NCI-H2196 treated with DMSO at 0.1 percent for 48 hours (cell line): ENCODE results near the gene ARG2.
"Not testable (repeated sequence)": the region's sequence is repeated elsewhere in the genome, so short reads cannot be mapped to it uniquely, and the experiment has no call there.

Source experiments
- DNase-seq: peaks from one replicate; lab custom pipeline; 2025; ENCODE audit not compliant: unreplicated experiment; lab: John Stamatoyannopoulos, UW

ARG2 gene

GRCh38 chr14:67584978-67585377, 34.7 kb upstream of the ARG2 start:
- no peak for DNase-seq

GRCh38 chr14:67586369-67586768, 33.4 kb upstream of the ARG2 start:
- no peak for DNase-seq

GRCh38 chr14:67589204-67589770, 30.4 kb upstream of the ARG2 start:
- DNase-seq: no peak

- not testable (repeated sequence) for DNase-seq
These were observed 26.1 kb upstream of the ARG2 start for GRCh38 chr14:67593650-67594049.

GRCh38 chr14:67595392-67595791, 24.3 kb upstream of the ARG2 start:
- DNase-seq: no peak

GRCh38 chr14:67599698-67600561, 19.8 kb upstream of the ARG2 start, which contains the start of gene PIGH:
TSS of gene PIGH (minus strand) at chr14:67600268. CDS start at chr14:67600203, 65 bp downstream.
- peak; percentile 71 for DNase-seq

- not testable (repeated sequence) for DNase-seq
These were observed 19.2 kb upstream of the ARG2 start for GRCh38 chr14:67600562-67600974.

GRCh38 chr14:67602076-67602475, 17.6 kb upstream of the ARG2 start:
- DNase-seq: no peak

GRCh38 chr14:67602995-67603545, 16.6 kb upstream of the ARG2 start:
- no peak for DNase-seq

GRCh38 chr14:67607646-67608045, 12.1 kb upstream of the ARG2 start:
- no peak for DNase-seq

- no peak for DNase-seq
These were observed 9.9 kb upstream of the ARG2 start for GRCh38 chr14:67609642-67610310.

GRCh38 chr14:67610491-67610890, 9.2 kb upstream of the ARG2 start:
- DNase-seq: no peak

- DNase-seq: peak; percentile 35
These were observed 1.1 kb upstream of the ARG2 start for GRCh38 chr14:67618617-67619063.

- no peak for DNase-seq
These were observed 581 bp downstream of the ARG2 start for GRCh38 chr14:67620217-67620785.

GRCh38 chr14:67622675-67623074, 3.0 kb downstream of the ARG2 start:
- peak; percentile 53 for DNase-seq

GRCh38 chr14:67623114-67623513, 3.4 kb downstream of the ARG2 start:
- peak; percentile 53 for DNase-seq

GRCh38 chr14:67626131-67626530, 6.4 kb downstream of the ARG2 start:
- DNase-seq: not testable (repeated sequence)

- no peak for DNase-seq
These were observed 7.8 kb downstream of the ARG2 start for GRCh38 chr14:67627519-67627918.

GRCh38 chr14:67630186-67630585, 10.5 kb downstream of the ARG2 start:
- DNase-seq: no peak

GRCh38 chr14:67630938-67631337, 11.2 kb downstream of the ARG2 start:
- no peak for DNase-seq
